CD4-positive, alpha-beta T cell treated with Interleukin-17A for 1 hour (primary cell): Measurements from ENCODE around the gene ZBTB16.

Experiments
- DNase-seq: peaks from one replicate; pipeline ENCODE4 v3.0.0-alpha.2; 2020

The ZBTB16 gene

GRCh38 chr11:114272311-114272710 is 212.8 kb downstream of the ZBTB16 start:
- no peak for DNase-seq

DNA sequence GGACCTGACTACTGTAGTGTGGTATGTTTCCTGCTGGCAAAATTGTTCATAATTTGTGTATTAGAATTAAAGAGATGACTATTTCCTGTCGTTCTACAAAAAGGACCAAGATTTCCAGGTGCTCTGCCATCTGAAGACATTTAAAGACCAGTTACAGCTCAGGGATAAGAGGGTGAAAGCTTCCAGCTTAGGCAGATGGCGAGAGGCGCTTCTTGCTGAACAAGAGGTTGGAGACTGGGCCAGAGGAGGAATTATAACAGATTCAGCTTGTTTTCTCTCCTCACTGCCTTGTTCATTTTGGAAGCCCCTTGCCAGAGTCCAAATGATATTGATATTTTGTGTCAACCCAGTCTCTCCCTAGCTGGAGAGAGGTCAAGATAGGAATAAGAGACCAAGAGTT is 213.6 kb downstream of the ZBTB16 start:
- DNase-seq = no peak

- DNase-seq = no peak
These were observed 214.6 kb downstream of the ZBTB16 start for GRCh38 chr11:114273890-114274635.

DNA sequence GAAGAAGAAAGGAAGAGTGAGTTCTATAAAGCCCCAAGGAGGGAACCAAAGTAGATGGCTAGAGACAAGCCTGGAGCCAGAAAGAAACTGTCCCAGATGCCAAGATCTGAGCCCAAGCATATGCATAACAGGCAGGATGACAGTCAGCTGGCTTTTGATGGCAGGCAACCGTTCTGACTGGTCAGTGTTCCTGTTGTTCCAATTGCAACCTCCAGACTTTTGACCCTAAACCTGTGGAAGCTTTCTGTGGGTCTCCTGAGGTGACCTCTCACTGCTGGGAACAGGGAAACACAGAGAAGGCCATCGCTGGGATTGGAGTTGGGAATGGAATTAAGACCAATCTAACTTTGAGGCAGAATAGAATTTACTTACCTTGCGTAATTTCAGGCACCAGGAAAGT is 215.1 kb downstream of the ZBTB16 start:
- no peak for DNase-seq

GRCh38 chr11:114275280-114275679 is 215.8 kb downstream of the ZBTB16 start:
- DNase-seq = no peak

DNA sequence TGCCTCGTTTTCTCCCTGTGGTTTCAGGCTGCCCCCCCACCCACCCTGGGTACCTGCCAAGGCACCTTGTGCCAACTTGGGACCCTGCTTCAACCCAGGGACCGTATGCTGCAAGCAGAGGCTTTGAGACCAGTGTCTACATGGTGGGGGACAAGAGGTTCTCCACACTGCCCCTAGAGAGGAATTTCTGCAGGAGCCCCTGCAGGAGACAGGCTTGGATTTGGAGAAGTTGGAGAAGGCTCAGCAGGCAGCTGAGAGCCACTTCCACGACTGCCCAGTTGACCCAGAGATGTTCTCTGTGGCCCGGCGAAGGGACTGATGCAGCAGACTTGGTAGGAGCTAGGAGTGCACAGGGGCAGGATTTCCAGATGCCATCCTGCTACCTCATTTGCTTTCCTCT is 216.6 kb downstream of the ZBTB16 start:
- DNase-seq = no peak

GRCh38 chr11:114277637-114278341 is 218.3 kb downstream of the ZBTB16 start:
- DNase-seq = no peak

DNA sequence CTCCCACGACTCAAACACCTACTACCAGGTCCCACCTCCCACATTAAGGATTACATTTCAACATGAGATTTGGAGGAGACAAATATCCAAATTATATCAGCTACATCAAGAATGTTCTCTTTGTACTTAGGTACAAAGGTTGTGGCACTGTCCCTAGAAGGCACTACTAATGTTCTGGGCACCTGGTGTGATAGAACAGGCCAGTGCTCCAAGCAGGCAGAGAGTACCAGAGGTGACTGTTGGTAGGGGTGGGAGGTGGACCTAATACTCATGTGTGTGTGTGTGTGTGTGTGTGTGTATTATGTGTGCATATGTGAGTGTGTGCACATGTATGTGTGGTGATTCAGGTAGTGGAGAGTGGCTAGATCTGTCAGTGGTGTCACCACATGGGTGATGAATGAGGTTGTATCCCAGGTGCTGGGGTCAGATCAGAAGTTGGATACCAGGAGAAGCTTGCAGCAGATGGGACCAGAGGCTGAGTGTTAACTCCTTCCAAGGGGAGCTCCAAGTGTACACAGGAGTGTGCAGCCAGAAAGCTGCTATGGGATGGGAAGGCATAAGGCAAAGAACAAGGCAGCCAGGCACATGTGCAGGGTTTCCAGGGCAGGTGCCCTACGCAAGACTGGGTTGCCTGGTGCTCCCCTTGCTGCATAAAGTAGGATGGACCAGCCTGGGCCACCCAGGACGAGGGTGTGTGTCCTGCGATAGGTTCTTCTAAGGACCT is 219.0 kb downstream of the ZBTB16 start:
- DNase-seq = no peak

- DNase-seq = no peak
These were observed 220.5 kb downstream of the ZBTB16 start for GRCh38 chr11:114279792-114280546.

- no peak for DNase-seq
These were observed 221.2 kb downstream of the ZBTB16 start for GRCh38 chr11:114280696-114281095.

GRCh38 chr11:114281388-114281956 is 222.0 kb downstream of the ZBTB16 start:
- DNase-seq = no peak

- DNase-seq = no peak
These were observed 223.0 kb downstream of the ZBTB16 start for GRCh38 chr11:114282488-114282887.

GRCh38 chr11:114283422-114283821 is 223.9 kb downstream of the ZBTB16 start:
- no peak for DNase-seq

GRCh38 chr11:114284021-114284420 is 224.5 kb downstream of the ZBTB16 start:
- no peak for DNase-seq

DNA sequence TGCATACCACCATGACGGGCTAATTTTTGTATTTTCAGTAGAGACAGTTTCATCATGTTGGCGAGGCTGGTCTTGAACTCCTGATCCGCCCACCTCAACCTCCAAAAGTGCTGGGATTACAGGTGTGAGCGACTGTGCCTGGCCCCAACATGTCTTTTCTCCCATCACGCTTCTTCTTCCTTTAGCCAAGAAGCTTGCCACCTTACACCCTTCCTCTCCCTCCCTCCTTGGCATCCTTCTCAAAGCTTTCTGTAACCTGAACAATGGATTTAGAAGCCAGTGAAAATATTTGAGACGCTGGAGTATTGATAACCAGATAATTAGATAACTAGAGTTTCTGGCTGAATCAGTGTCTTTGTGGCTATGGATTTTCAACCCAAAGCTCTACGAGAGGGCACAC is 225.4 kb downstream of the ZBTB16 start:
- DNase-seq = no peak

DNA sequence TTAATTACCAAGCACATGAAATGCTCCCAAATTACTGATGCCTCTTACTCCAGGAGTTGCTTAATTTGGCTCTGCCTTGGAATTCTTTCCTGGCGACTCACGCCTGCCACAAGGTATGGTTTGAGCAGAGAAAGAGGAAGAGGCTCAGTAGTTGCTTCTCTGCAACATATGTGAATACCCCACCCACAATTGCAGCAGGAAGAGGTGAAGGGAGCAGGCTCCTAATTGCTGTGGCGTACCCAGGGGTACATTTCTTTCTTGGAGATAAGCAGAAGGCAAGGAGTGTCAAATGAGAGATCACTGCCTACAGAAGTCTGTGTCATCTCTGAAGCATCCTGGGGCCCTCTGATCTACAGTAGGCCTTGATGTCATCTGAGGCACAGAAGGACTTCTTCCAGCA is 226.1 kb downstream of the ZBTB16 start:
- no peak for DNase-seq

GRCh38 chr11:114286229-114286628 is 226.7 kb downstream of the ZBTB16 start:
- DNase-seq = no peak

- no peak for DNase-seq
These were observed 227.6 kb downstream of the ZBTB16 start for GRCh38 chr11:114287154-114287553.

DNA sequence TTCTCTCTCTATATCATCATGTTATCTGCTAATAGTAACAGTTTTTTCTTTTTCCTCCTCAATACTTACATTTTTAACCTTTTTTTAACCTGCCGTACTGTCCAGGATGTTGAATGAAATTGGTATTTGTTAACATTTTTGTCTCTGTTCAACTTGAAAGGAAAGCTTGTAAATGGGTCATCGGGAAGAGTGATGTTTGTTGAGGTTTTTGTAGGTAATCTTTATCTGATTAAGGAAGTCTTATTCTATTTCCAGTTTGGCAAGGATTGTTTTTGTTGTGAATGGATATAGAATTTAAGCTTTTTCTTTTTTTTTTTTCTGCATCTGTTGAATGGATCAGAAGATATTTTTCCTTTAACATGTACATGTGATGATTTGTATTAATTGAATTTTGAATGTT is 228.6 kb downstream of the ZBTB16 start:
- DNase-seq = no peak

- no peak for DNase-seq
These were observed 230.3 kb downstream of the ZBTB16 start for GRCh38 chr11:114289779-114290178.

DNA sequence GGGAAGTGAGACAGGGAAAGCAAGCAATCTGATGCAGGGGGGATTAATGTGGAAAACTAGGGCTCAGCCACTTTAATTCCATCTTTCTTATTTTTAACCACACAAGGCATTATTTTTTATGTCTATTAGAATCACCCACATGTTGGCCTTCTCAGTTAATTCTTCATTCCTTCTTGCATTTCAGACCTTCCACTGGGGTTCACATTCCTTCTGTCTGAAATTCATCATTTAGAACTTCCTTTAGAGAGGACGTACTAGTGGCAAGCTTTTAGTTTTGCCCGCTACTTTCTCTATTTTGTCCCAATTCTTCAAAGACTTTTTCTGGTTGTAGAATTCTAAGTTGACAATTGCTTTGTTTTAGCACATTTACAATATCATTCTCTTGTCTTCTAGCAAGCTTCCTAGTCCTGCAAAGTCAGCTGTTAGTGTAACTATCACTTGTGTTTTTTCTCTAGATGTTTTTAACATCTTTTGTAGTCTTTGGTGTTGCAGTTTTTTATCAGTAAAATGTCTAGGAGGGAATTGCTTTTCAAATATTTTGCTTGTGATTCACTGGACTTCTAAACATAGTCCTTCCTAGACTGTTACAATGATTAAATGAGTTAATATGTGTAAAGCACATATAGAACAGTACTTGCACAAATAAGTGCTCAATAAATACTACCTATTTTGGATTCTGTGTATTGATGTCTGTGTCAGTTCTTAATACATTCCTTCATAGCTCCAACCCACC is 231.2 kb downstream of the ZBTB16 start:
- DNase-seq = no peak

DNA sequence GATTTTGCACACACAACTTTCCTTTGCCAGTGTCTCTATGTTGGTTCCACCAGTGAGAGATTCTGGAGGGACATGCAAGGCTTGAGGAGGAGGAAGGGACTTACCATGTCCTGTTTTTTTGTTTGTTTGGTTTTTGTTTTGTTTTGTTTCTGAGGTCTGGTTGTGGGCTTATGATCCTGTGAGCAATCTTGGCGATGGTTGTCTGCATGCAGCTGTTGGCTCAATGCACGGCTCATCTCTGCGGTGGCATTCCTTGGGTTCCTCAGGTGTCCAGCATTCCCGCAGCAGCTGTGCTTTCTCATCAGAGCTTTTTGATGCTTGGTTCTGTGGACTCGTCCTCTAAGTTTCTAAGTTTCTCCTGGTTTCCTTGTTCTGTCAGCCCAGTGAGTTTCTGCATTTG is 231.9 kb downstream of the ZBTB16 start:
- DNase-seq = no peak
